GM19468 (cell line): ENCODE measurements around the gene SPDYE16.
"Not testable (repeated sequence)": the region's sequence is repeated elsewhere in the genome, so short reads cannot be mapped to it uniquely, and the experiment has no call there.

Experiments used
- ATAC-seq: cut with Tn5 transposase; IDR thresholded peaks from one replicate; pipeline ENCODE4 v1.9.1; 2021; ENCODE audit warnings: mild to moderate bottlenecking, moderate library complexity, moderate number of reproducible peaks; ENCODE audit not compliant: unreplicated experiment; ENCODE audit errors: extremely low read depth

Gene SPDYE16, protein sequence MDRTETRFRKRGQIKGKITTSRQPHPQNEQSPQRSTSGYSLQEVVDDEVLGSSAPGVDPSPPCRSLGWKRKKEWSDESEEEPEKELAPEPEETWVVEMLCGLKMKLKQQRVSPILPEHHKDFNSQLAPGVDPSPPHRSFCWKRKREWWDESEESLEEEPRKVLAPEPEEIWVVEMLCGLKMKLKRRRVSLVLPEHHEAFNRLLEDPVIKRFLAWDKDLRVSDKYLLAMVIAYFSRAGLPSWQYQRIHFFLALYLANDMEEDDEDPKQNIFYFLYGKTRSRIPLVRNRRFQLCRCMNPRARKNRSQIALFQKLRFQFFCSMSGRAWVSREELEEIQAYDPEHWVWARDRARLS

DNA sequence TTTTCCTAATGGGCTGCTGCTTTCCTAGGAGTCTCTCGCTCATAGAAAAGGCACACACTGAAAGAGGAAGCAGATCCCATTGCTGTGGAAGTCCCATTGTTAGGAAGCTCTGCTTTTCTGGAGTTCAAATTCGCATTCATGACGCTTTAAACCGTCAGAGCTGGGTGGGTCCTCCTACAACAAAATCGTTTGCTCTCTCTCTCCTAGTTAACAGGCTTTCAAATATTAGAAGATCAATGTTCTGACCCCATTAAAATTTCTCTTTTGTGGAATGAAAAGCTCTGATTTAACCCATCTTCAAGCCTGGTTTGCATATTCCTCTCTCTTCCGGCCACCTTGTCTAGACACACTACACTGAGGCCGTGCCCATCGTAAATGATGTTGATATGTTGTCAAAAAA is at the start of gene SPDYE16:
Gene SPDYE16 (minus strand): TSS at position 101 of the 400 bp plus-strand sequence. CDS start 1,838 bp downstream, outside the sequence.
- ATAC-seq = not testable (repeated sequence)

DNA sequence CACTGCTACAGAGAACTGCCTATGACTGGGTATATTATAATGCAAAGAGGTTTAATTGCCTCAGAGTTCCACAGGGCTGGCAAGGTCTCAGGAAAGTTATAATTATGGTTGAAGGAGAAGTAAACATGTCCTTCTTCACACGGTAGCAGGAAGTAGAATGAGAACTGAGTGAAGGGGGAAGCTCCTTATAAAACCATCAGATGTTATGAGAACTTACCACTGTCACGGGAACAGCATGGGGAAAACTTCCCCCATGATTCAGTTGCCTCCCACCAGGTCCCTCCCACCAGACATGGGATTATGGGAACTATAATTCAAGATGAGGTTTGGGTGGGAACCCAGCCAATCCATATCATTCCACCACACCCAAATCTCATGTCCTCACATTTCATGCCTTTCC is 49.6 kb upstream of the SPDYE16 start:
- not testable (repeated sequence) for ATAC-seq

DNA sequence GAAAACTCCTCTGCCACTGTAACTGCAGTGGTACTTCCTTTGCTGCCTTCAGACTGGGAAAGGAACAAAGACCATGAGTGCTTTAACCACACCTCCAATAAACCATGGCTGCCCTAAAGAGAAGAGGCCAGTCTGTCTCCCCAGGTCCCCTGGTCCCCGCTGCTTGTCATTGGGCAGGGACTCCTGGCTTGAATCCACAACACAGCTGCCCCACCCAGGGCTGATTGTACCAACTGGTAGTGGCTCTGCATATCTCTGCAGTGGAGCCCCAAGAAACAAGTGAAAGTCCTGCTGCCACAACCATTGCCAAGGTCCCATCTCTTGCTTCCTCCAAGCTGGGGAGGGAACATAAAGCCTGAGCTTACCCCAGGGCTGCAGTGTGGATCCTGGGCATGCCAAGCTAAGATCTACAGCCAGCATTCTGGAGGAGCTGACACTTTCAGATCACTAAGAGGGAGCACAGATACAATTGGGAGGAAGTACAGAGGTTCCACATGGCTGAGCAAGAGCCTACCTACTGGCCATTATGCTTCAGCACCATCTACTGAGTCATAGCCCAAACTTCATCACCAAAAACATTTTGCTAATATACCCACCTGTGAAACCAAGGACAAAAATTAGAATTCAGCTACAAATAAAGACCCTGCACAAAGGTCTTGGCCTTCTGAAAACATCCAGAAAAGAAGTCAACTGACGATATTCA is 48.7 kb upstream of the SPDYE16 start:
- ATAC-seq = not testable (repeated sequence)

DNA sequence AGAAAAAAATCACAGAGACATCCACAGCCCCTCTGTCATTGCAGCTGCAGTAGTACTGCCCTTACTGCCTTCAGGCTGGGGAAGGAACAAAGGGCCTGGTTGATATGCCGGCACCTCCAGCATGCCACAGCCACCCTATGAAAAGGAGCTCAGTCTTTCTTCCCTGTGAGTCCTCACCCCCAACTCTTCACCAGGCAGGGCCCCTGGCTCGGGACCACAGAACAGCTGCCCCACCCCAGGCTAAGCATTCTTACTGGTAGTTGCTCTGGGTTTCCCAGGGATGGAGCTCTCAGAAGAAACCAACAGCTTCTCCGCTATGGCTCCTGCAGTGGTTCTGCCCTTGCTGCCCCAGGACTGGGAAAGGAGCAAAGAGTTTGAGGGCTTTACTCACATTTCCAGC is 47.9 kb upstream of the SPDYE16 start:
- ATAC-seq = not testable (repeated sequence)

DNA sequence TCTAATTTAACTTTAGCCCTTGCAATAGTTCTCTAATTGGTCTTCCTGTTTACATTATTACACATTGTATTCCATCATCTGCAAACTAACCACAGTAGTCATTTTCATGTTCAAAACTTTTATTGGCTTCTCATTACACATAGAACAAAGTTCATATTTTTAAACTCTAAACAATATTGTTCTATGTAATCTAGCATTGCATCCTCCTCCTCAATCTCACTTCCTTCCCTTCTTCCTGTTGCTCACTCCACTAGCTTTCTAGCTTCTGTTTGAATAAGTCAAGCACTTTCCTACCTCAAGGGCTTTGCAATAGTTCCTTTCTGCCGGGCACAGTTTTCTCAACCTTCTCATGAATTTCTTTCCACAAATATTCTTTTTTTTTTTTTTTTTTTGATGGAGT is 45.5 kb upstream of the SPDYE16 start:
- not testable (repeated sequence) for ATAC-seq

DNA sequence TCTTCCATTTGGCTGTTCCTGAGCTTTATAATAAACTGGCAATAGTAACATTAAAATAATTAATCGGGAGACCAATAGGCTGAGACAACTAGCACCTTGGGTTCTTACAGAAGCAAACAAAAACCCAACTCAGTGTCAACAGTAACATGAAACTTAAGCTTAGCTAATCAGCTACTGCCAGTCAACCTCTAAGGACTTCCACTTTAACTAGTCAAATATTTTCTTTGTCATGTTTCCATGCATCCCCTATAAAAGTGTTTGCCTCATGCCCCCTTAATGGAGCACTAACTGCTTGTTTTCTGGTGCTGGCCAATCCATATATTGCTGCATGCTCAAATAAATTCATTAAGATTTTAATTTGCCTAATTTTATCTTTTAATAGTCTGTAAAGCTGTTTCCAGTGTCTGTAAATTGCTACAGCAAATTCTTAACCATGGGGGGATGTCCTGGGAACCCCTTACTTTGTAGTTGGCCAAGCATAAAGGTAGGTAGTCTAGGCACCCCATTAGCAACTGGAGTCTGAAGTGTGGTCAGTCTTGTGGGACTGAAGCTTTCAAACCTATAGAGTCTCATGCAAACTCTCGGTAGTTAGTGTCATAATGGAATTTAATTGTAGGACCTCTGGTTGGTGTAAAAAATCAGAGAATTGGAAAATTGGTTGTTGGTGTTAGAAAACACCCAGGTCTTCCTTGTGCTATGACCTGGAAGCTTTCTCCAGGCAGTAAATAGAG is 43.7 kb upstream of the SPDYE16 start:
- not testable (repeated sequence) for ATAC-seq

DNA sequence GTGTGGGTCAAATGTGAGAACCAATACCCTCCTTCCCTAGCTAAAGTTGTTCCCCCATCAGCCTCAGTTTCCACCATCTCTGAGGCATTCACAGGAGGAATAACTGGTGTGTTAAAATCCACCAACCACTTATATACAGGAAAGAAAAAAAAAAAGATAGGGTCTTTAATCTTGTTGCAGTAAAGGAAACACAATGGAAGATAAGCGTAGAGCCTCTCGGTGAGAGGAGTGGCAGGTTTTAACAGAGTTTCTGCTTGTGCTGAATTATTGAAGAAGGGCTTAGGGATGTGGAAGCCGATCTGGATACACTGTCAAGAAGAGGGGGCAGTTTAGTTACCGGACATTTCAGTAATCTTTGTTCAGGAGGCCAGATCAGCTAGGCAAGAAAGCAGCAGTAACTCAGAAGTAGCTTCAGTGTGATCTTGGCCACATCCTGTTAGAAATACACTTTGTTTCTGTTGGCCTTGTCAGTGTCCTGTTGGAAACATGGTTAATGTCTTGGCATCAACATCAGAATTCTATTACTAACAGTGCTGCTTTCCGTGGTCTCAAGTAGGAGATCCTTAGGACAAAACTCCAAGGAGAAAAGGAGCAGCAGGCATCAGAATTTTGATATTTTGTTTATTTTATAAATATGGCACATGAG is 40.7 kb upstream of the SPDYE16 start:
- not testable (repeated sequence) for ATAC-seq

DNA sequence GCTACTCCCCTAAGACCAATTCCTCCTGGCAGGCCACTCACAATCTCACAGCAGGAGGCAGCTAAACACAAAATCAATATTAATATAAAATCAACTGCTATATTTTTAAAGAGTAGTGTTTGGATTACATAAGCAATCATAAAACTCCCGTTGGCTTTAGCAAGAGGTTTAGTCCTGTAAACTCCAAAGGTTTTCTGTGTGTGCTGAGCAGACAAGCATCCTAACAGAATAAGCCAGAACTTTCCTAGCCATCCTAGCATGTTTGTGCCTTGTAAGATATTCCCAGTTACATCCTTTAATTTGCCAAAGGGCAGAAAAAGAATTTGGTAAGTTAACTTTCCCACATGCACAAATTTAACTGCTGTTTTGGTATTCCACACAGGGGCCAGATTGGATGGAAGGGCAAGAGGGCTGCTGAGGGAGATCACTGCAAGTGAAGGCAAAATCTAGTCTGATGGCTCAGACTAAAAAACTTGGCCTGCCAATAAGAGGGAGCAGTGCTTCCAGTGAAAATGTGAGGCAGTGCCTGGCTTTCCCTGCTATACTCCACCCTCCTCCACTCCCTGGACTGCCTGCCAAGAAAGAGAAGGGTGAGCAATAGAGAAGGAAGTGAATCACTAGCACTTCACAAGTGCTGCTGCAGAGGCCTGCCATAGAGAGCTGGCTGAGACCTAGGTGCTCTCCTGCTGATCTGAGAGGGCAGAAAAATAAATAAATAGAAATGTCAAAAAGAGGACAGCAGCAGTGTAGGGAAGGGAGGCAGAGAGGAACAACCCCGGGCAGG is 39.9 kb upstream of the SPDYE16 start:
- ATAC-seq = not testable (repeated sequence)

DNA sequence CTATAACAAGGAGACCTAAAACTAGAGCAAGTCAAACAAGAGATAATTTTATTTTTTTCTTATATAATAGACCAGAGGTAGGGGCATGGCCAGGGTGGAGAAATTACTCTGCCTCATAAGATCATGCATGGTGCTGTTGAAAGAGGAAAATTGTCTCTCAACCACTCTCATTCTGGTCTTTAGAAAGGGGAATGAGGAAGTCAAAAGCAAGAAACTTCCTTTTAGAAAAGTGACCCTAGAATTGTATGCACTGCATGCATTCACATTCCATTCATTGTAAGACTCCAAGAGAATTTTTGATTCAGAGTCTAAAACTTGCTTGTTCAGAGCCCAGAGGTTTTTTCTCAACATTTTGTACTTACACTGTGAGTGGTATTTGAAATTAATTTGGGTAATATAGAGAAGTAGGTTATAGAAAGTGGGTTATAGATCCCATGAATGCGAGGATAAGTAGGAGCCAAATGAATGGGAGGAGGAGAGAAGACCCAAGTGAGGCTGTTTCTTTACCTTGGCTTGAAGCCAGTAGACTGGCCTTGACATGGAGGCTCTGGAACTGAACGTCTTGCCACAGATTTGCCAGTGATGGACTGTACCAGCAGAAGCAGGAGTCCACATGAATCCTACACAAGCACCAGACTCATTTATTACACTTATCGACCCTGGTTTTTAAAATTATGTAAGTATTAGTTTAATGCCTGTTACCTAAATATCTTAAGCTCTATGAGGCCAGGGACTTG is 33.0 kb upstream of the SPDYE16 start:
- ATAC-seq = not testable (repeated sequence)

DNA sequence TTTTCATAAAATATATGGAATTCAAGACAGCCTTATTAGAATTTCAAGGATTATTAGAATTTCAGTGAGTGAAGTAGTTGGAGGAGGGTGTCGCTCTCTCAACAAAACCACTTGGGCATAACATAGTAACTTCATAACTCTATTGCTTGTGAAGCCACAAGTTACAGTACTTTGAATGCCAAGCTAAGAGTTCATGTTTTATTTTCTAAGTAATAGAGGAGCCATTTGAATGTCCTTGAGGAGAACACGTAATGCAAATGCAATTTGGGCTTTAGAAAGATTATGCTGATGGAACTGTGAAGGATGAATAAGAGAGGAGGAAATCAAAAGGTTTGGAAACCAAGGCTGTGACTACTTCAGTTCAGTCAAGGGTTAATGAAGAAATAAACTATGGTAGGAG is 32.3 kb upstream of the SPDYE16 start:
- not testable (repeated sequence) for ATAC-seq

DNA sequence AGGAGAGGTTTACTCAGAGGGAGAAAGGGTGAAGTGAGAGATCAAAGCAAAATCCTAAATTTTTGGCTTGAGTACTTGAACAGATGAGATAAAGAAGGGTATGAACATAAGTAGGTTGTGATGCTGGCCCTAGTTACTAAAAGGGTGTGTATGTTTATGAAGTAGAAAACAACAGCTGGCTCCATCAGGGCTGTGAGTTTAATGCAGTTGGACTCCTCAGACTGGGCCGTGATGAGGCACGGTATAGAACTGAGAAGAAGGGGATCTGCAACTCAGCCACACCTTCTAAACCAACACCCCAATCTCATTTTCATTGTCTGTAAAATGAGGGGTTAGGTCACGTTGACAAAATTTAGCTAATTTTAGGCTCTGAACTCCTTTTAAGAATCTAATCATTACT is 29.2 kb upstream of the SPDYE16 start:
- not testable (repeated sequence) for ATAC-seq

DNA sequence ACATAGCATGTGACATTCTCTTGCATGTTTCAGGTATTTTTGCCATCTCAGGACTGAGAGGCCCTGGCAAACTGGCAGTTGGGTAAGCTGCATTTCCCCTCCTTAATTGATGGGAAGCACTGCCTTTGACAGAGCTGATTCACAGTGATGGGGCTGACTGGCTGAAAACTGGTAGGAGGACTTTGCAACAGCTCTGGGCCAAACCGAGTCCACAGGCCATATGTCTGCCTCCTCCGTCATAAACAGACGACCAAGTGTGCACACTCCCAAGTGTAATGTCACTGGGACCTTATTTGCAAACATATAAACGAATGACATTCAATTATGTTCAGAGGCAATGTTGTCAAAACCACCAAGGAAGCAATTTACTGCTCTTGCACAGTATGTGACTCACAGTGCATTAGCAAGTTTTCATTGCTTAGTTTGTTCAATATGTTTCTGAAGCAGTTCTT is 27.3 kb upstream of the SPDYE16 start:
- ATAC-seq = not testable (repeated sequence)

DNA sequence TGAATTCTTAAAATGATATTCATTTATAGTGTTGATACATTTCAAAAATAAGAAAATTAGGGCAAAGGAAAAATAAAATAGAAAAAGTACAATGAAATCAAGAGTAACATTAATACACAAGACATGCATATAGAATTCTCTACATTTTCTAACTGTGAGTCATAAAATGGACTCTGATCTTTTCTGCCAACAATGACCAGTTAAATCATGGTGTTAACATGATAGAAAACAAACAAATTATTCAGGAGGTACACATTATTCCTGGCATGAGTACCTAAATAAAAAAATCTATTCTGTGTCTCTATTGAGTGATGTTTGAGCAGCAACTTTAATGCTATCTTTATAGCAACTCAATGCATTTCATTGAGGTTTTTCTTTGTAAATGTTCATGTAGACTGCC is 25.6 kb upstream of the SPDYE16 start:
- not testable (repeated sequence) for ATAC-seq

DNA sequence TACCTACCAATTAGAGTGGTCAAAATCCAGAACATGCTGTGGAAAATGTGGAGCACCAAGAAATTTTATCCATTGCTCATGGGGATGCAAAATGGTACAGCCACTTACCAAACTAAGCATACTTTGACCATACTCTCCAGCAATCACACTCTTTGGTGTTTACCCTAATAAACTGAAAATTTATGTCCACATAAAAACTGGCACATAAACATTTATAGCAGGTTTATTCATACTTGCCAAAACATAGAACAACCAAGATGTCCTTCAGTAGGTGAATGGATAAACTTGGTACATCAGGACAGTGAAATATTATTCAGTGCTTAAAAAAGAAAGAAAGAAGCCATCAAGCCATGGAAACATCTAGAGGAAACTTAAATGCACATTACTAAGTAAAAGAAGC is 24.7 kb upstream of the SPDYE16 start:
- not testable (repeated sequence) for ATAC-seq

DNA sequence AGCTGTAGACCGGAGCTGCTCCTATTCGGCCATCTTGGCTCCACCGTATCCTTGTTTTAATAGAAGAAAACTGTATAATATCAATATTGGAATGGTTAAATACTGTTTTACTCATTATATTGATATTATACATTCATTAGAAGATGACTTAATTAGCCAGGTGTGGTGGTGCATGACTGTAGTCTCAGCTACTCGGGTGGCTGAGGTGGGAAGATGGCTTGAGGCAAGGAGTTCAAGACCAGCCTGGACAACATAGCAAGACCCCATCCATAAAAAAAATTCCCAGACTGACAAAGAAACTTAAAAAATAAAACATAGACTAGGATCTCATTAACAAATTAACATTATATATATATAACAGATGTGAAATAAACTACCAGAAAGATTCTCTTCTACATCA is 24.2 kb upstream of the SPDYE16 start:
- ATAC-seq = not testable (repeated sequence)

DNA sequence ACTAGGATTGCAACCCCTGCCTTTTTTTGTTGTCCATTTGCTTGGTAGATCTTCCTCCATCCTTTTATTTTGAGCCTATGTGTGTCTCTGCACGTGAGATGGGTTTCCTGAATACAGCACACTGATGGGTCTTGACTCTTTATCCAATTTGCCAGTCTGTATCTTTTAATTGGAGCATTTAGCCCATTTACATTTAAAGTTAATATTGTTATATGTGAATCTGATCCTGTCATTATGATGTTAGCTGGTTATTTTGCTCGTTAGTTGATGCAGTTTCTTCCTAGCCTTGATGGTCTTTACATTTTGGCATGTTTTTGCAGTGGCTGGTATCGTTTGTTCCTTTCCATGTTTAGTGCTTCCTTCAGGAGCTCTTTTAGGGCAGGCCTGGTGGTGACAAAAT is 21.9 kb upstream of the SPDYE16 start:
- ATAC-seq = not testable (repeated sequence)

DNA sequence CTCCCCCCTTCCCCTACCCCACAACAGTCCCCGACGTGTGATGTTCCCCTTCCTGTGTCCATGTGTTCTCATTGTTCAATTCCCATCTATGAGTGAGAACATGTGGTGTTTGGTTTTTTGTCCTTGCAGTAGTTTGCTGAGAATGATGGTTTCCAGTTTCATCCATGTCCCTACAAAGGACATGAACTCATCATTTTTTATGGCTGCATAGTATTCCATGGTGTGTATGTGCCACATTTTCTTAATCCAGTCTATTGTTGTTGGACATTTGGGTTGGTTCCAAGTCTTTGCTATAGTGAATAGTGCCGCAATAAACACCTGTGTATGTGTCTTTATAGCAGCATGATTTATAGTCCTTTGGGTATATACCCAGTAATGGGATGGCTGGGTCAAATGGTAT is 18.2 kb upstream of the SPDYE16 start:
- not testable (repeated sequence) for ATAC-seq

DNA sequence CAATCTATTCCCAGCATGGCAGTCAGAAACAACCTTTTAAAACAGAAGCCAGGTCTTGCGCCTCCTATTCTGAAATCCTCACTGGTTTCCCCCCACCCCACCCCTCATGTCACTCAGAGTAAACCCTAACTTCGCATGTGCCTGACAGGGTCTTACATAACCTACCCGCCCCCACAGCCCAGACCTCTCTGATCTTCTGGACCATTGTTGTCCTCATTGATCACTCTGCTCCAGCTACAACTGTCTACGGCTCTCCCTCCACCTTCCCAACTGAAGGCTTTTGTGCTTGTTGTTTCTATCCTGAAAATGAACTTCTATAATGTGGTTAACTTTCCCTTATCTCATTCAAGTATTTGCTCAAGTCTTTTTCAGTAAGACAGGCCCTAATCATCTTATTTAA is 17.1 kb upstream of the SPDYE16 start:
- ATAC-seq = not testable (repeated sequence)

DNA sequence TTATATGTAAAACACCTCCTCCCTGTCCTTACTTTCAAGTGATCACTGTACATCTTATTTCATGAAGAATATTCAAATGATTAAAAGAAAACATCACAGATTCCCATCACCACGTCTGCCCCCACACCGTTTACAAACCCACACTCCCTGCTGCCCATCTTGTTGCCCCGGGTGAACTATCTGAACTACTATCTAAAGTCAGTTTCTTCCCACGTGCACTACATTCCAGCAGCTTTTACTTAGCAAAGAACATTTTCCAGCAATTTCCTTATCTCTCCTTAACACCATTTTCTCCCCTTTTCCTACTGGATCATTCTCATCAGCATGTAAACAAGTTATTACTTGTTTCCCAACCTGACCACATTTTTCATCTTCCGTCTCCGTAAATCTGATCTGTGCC is 16.6 kb upstream of the SPDYE16 start:
- ATAC-seq = not testable (repeated sequence)
